ENCODE results near the gene TBC1D2B.

GRCh38 chr15:77969055-77969454, 108.5 kb downstream of the TBC1D2B start:
- TF ChIP-seq POLR2AphosphoS5 (IDR thresholded peaks at IDR 0.05; ENCODE audit: low read depth, low read length) (no peak), REST (IDR thresholded peaks at IDR 0.05; ENCODE audit: insufficient read depth in 1 of 2, low read depth in 2 of 2, low read length in 2 of 2) (no peak)
